HG03342 (cell line): ENCODE measurements around the gene ASB15.

Experiments used
- ATAC-seq: cut with Tn5 transposase; IDR thresholded peaks from one replicate; pipeline ENCODE4 v1.9.1; 2021; ENCODE audit warnings: mild to moderate bottlenecking, moderate library complexity; ENCODE audit not compliant: unreplicated experiment

Gene ASB15

GRCh38 chr7:123661765-123662164, 60.1 kb downstream of the ASB15 start:
- ATAC-seq, result no peak

- ATAC-seq, result no peak
Observed at GRCh38 chr7:123662293-123662692, 60.7 kb downstream of the ASB15 start.

GRCh38 chr7:123662755-123663154, 61.1 kb downstream of the ASB15 start:
- no peak for ATAC-seq

GRCh38 chr7:123663200-123663599, 61.6 kb downstream of the ASB15 start:
- no peak for ATAC-seq

GRCh38 chr7:123665157-123665556, 63.5 kb downstream of the ASB15 start:
- no peak for ATAC-seq

GRCh38 chr7:123665896-123666295, 64.3 kb downstream of the ASB15 start:
- no peak for ATAC-seq

GRCh38 chr7:123666492-123666891, 64.9 kb downstream of the ASB15 start:
- ATAC-seq, result no peak

GRCh38 chr7:123669485-123669884, 67.9 kb downstream of the ASB15 start:
- ATAC-seq, result no peak

GRCh38 chr7:123673137-123673732, 71.6 kb downstream of the ASB15 start:
- ATAC-seq, result no peak

GRCh38 chr7:123673752-123674398, 72.3 kb downstream of the ASB15 start:
- ATAC-seq, result no peak

- ATAC-seq, result no peak
Observed at GRCh38 chr7:123674399-123675180, 73.0 kb downstream of the ASB15 start.

- ATAC-seq, result no peak
Observed at GRCh38 chr7:123675181-123675473, 73.5 kb downstream of the ASB15 start.

- ATAC-seq, result no peak
Observed at GRCh38 chr7:123677061-123677715, 75.6 kb downstream of the ASB15 start.

- ATAC-seq, result no peak
Observed at GRCh38 chr7:123679614-123680013, 78.0 kb downstream of the ASB15 start.

- ATAC-seq, result no peak
Observed at GRCh38 chr7:123680580-123680979, 79.0 kb downstream of the ASB15 start.

GRCh38 chr7:123681561-123681960, 79.9 kb downstream of the ASB15 start:
- ATAC-seq, result no peak

GRCh38 chr7:123682690-123683089, 81.1 kb downstream of the ASB15 start:
- ATAC-seq, result peak; percentile 54

GRCh38 chr7:123687161-123687560, 85.5 kb downstream of the ASB15 start:
- ATAC-seq, result no peak

GRCh38 chr7:123687727-123688126, 86.1 kb downstream of the ASB15 start:
- ATAC-seq, result no peak
